Measurements from ENCODE around the gene TRIM63.
A peak's percentile ranks its signal among the peaks of the same experiment; 100 is the strongest.
"Not testable (repeated sequence)": the region's sequence is repeated elsewhere in the genome, so short reads cannot be mapped to it uniquely, and the experiment has no call there.

TRIM63 gene

DNA sequence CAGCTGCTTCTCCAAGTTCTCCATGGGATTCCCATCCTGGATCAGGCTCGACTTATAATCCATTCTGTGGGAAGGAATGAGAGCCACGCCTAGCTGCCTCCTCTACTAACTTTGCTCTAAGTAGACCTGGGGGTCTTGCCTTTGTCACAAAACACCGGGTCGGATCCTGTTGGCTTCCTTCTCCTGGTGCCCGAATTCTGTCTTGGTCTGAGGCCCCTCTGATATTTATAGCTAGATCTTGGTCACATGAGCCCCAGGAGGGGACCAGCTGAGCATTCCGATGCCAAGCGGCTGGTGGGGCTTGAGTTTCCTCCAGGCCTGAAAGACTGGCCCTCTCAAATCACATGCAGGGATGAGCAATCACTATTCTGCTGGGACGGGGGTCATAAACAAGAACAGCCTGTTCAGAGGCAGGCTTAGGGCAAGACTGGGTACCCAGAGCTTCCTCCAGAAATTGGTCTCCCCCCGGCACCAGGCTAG lies at the start of gene TRIM63:
Gene TRIM63 (minus strand): TSS at position 199 of the 480 bp plus-strand sequence. CDS start 136 bp downstream, at position 63.
- DNase-seq = no peak
- ATAC-seq = no peak
- Mint-ChIP-seq H3K9me3 (no peaks in the 10 kb centered on the region), H3K4me3 (no peak within 1 kb of the TSS), H3K27me3 (peaks cover 33% of the 10 kb centered on the region), H3K4me1 (no peaks in the 10 kb centered on the region), H3K27ac (peak within 1 kb of the TSS in 1 of 2 donors; percentile 34)

DNA sequence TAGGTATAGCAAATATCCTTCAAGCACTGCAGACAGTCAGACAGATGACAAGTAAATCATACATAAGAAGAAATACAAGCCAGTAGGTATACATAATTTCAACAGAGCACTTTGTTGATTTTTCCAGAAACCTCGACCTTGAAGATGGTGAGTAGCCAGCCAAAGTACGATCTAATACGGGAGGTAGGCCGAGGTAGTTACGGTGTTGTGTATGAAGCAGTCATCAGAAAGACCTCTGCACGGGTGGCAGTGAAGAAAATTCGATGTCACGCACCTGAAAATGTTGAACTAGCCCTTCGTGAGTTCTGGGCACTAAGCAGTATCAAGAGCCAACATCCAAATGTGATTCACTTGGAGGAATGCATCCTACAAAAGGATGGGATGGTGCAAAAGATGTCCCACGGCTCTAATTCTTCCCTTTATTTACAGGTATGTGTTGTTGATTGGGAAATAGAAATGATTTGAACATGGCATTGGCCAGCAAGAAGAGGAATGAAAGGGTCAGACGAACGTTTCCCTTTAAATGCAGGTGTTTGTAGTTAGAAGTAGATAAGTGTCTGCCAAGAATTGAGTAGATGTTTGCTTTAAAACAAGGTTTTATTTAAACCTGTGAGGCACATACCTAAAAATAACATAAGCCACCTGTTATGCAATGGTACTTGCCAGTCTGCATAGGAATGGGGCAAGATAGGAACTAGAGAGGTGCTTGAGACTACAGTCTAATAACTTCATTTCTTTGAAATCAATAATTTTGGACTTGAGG lies 46.9 kb upstream of the TRIM63 start:
- H3K4me3 Mint-ChIP-seq = no peak overlapping the region
- no peak for ATAC-seq
- H3K27ac Mint-ChIP-seq = peak overlapping the region in 1 of 2 donors; percentile 6
- DNase-seq = no peak
- no peaks in the 10 kb centered on the region for H3K27me3 Mint-ChIP-seq
- no peaks in the 10 kb centered on the region for H3K9me3 Mint-ChIP-seq
- H3K4me1 Mint-ChIP-seq = peaks cover 32% of the 10 kb centered on the region

DNA sequence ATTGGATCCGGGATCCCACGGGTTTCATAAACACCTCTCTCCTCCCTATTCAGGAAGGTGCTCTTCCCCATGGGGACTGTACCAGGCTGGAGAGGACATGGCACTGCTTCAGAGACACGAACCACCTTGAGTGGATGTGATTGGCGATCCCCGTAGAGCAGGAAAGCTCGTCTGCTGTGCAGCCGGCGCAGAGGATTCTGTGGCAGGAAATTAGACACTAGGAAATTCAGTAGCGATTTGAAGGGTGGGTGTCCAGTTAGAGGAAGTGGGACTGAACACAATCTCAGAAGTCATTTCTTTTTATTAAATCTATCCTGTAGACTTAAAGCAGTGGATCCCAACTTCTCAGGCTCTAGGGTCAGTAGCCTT lies 45.0 kb upstream of the TRIM63 start:
- Mint-ChIP-seq H3K27me3 (no peaks in the 10 kb centered on the region), H3K4me1 (peaks cover 23% of the 10 kb centered on the region), H3K4me3 (peak overlapping the region; percentile 96 to 98), H3K27ac (peak overlapping the region; percentile 94 to 96), H3K9me3 (no peaks in the 10 kb centered on the region)
- DNase-seq (no peak), ATAC-seq (no peak)

DNA sequence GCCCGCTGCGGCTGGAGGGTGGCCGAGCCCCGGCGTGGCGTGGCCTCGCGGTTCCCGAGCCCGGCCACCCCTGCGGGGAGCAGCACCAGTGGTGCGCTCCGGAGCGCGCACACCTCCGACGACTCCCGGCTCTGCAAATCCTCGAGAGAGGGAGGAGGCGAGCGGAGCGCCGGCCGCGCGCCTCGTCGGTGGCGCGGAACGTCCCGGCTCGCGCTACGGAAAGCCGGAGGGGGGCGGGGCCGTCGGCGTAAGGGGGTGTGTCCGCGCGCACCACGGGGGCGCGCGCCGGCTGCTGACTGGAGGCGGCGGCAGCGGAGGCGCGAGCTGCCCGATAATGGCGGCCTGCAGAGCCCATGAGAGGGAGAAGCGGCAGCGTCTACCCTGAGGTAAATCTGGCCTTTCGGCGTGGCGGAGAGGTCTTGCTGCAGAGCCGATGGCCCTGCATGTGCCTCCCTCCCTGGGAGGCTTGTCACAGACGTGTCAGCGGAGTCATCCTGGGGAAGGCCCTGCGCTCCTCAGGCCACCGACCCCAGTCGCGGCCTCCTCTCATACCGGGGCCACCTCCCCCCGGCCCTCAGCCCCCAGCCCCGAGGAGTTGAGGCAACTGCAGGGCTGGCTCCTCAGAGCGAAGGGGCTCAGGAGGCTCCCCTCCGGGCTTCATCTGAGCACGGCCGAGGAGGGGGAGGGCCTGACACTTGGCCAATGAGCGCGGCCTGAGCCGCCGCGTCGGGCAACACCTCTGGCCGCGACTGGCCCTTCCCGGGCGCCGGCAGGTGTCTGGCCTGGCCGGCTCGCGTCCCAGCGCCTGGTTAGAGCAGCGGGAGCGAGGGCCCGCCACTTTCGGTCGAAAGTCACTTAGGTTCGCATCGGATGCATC lies 44.3 kb upstream of the TRIM63 start, which contains the start of gene PDIK1L:
Gene PDIK1L (plus strand): TSS at position 295 of the 877 bp plus-strand sequence. CDS start 2,485 bp downstream, outside the sequence.
- peak within 1 kb of the TSS; percentile 94 to 96 for H3K27ac Mint-ChIP-seq
- H3K4me1 Mint-ChIP-seq = peaks cover 23% of the 10 kb centered on the region
- ATAC-seq (peak; percentile 90), DNase-seq (peak; percentile 94 to 95)
- peak within 1 kb of the TSS; percentile 96 to 98 for H3K4me3 Mint-ChIP-seq
- H3K9me3 Mint-ChIP-seq = no peaks in the 10 kb centered on the region
- H3K27me3 Mint-ChIP-seq = no peaks in the 10 kb centered on the region

DNA sequence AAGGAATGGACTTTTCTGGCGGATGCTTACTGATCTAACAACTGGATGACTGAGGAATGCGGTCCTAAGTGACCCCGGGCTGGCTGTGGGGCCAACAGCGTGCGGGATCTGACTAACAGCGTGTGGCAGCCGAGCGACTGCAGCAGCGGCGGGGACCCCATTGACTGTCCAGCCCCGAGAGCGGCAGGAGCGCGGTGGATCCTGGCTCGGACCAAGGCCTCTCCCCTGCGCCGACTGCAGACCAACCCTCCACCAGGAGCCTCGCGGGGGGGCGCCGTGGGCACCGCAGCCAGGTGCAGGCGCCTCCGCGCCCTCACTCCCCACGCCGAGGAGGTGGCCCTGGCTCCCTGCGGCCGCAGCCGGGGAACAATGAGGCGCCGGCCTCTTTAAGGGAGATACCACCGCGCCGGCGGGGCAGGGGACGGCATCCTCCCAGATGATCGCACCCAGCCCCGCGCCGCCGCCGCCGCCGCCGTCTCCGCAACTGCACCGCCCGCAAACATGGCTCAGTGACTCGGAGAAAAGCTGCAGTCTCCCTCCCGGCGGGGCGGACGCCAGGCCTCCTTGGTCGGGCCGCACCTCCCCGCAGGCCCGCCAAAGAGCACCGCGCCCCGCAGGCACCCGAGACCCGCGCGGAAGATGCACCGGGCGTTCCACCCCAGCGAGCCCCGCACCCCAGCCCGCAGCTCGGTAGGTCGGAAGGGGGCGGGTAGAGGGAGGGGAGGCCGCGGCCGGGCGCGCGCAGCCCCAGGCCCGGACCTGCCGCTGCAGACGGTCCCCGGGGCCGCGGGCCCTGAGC lies 43.5 kb upstream of the TRIM63 start:
- DNase-seq (peak; percentile 82 to 83), ATAC-seq (peak; percentile 79)
- peak overlapping the region; percentile 85 to 91 for H3K27ac Mint-ChIP-seq
- no peaks in the 10 kb centered on the region for H3K27me3 Mint-ChIP-seq
- peaks cover 23% of the 10 kb centered on the region for H3K4me1 Mint-ChIP-seq
- H3K9me3 Mint-ChIP-seq = no peaks in the 10 kb centered on the region
- H3K4me3 Mint-ChIP-seq = peak overlapping the region; percentile 92 to 96

DNA sequence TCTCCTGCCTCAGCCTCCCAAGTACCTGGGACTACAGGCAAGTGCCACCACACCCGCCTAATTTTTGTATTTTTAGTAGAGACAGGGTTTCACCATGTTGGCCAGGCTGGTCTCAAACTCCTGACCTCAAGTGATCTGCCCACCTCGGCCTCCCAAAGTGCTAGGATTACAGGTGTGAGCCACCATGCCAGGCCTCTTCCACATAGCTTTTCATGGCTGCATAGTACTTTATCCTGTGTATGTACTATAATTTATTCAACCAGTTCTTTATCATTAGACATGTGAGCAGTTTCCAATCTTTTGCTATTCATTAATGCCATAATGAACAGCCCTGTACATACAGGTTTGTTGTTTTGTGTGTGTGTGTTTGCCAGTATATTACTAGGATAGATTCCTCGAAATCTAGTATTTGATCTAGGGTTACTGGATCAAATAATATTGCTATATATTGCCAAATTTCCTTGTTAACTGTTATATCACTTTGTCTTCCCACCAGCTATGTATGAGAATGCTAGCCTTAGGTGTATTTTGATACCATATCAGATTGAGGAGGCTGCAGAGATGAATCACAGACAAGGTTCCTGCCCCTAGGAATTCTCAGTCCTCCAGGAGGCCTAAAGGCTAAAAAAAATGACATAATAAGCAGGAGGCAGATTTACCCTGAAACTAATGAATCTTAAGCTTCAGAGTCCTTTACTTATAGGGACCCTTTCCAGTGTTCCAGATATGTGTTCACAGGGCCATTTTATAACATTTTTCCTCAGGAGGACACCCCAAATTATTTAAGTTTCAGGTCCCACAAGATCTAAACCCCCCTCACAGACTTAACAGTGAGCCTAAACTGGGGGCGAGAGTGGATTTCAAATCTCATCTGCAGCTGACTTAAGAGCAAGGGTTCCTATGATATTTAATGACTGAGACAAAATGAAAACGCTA lies 42.1 kb upstream of the TRIM63 start:
- H3K9me3 Mint-ChIP-seq = no peaks in the 10 kb centered on the region
- H3K4me3 Mint-ChIP-seq = peak overlapping the region; percentile 92 to 96
- peak overlapping the region in 1 of 2 donors; percentile 50 for H3K27ac Mint-ChIP-seq

DNA sequence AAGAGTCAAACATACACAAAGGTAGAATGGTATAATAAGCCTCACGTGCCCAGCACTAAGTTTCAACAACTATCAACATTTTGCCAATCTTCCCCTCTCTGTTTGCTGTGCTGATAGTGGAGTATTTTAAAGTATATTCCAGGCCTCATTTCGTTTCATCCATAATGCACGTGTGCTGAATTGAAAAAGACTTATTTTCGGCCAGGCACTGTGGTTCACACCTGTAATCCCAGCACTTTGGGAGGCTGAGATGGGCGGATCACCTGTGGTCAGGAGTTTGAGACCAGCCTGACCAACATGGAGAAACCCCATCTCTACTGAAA lies 37.8 kb upstream of the TRIM63 start:
- H3K4me1 Mint-ChIP-seq, H3K4me3 Mint-ChIP-seq, H3K27ac Mint-ChIP-seq, ATAC-seq, H3K9me3 Mint-ChIP-seq, DNase-seq, H3K27me3 Mint-ChIP-seq: not testable (repeated sequence)

More for the DNA sequence above, 42.1 kb upstream of the TRIM63 start:
- no peak for ATAC-seq
- DNase-seq = no peak
- Mint-ChIP-seq H3K27me3 (no peaks in the 10 kb centered on the region), H3K4me1 (peaks cover 27% of the 10 kb centered on the region)

DNA sequence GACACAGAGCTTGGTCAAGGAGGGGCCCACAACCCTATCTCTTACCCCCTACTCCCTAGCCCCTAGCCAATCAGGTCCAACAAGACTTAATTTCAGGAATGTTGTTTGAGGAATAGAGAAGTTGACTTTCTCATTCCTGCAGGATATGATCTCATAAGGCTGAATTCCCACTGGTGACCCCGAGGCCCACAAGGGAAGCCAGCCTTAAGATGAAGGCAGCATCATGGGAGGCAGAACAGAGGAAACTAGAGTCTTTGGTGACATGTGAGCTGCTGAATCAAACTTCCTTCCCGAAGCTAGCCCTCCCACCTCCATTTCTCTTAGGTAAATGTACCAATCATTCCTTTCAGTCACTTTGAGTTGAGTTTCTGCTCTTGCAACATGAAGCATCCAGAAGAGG lies 35.1 kb upstream of the TRIM63 start:
- DNase-seq (no peak), ATAC-seq (no peak)
- H3K4me3 Mint-ChIP-seq = no peak overlapping the region
- no peaks in the 10 kb centered on the region for H3K9me3 Mint-ChIP-seq
- no peak overlapping the region for H3K27ac Mint-ChIP-seq
- peaks cover 5% of the 10 kb centered on the region for H3K4me1 Mint-ChIP-seq
- no peaks in the 10 kb centered on the region for H3K27me3 Mint-ChIP-seq

DNA sequence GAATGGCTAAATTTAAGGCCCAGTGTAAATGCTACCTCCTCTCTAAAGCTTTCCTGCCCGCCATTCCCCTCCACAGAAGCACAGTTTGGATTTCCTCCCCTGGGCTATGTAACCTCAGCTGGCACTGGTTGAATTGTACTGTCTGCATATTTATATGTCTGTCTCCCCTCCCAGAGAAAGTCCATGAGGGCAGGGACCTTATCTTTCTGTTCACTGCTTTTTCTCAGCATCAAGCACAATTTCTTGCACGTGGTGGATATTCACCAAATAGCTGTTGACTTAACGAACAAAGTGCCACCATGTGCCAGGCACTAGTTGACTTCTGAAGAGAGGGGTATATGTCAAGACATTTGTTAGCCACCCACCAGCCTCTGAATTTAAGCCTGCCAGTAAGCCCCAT lies 34.7 kb upstream of the TRIM63 start:
- Mint-ChIP-seq H3K27me3 (no peaks in the 10 kb centered on the region), H3K4me3 (no peak overlapping the region), H3K4me1 (peaks cover 5% of the 10 kb centered on the region), H3K9me3 (no peaks in the 10 kb centered on the region), H3K27ac (no peak overlapping the region)
- ATAC-seq (no peak), DNase-seq (no peak)

DNA sequence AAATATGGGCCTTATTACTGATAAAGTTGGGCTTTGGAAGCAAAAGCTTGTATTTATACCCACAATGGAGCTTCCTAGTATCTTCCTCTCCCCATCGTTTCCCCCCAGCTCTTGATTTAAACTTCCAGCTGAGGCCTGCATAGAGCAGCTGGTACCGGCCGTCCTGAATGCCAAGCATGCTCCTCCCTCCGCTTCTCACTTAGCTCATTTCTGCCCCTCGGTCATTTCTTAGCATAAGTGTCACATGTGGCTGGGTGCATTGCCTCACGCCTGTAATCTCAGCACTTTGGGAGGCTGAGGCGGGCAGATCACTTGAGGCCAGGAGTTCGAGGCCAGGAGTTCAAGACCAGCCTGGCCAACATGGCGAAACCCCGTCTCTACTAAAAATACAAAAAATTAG lies 32.8 kb upstream of the TRIM63 start:
- H3K27me3 Mint-ChIP-seq, H3K9me3 Mint-ChIP-seq, H3K4me3 Mint-ChIP-seq, H3K27ac Mint-ChIP-seq, DNase-seq, ATAC-seq, H3K4me1 Mint-ChIP-seq: not testable (repeated sequence)

DNA sequence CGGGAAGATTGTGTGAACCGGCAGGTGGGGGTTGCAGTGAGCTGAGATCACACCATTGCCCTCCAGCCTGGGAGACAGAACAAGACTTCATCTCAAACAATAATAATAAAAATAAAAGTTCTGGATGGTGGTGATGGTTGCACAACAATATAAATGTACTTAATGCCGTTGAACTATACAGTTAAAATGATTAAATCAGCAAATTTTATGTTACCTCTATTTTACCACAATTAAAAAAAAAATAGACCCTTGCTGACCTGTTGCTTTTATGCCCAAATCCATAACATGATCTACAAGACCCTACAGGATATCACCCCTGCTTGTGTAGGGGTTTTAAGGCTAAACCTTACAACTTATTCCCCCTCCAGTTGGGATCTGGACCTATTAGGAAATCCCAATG lies 32.4 kb upstream of the TRIM63 start:
- H3K4me1 Mint-ChIP-seq = no peaks in the 10 kb centered on the region
- H3K9me3 Mint-ChIP-seq = no peaks in the 10 kb centered on the region
- DNase-seq (no peak), ATAC-seq (no peak)
- no peak overlapping the region for H3K4me3 Mint-ChIP-seq
- no peaks in the 10 kb centered on the region for H3K27me3 Mint-ChIP-seq
- no peak overlapping the region for H3K27ac Mint-ChIP-seq

DNA sequence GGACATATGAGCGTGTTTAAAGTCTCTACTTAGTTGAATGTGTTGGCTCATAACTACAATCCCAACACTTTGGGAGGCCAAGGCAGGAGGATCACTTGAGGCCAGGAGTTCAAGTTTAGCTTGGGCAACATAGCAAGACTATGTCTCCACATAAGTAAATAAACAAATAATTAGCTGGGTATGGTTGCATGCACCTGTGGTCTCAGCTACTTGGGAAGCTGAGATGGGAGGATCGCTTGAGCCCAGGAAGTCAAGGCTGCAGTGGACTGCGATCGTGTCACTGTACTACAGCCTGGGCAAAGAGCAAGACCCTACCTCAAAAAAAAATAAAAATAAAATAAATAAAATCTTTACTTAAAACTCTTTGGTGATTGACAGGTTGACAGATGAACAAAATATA lies 31.2 kb upstream of the TRIM63 start:
- no peak for ATAC-seq
- no peak for DNase-seq
- Mint-ChIP-seq H3K27ac (no peak overlapping the region), H3K4me1 (no peaks in the 10 kb centered on the region), H3K27me3 (peaks cover 9% of the 10 kb centered on the region), H3K4me3 (no peak overlapping the region), H3K9me3 (no peaks in the 10 kb centered on the region)

DNA sequence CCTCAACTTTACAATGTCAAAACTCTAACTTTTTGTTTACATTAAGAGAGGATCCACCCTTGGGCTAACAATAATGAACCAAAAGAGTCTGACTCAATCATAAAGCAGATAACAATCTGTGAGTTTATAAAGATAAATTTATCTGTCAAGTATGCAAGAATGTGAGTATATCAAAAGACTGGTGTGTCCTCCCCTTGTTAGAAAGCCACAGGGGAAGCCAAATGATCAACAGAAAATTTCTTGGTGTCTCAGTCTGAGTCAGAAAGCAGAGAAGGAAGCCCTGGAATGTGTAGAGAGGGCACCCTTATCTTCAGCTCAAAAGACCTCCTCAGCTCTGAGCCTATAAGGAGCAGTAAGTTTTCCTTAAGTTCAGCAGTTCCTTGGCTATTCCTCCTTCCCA lies 30.3 kb upstream of the TRIM63 start:
- H3K4me3 Mint-ChIP-seq = no peak overlapping the region
- no peak for DNase-seq
- H3K4me1 Mint-ChIP-seq = no peaks in the 10 kb centered on the region
- H3K27me3 Mint-ChIP-seq = peaks cover 17% of the 10 kb centered on the region
- H3K9me3 Mint-ChIP-seq = no peaks in the 10 kb centered on the region
- no peak for ATAC-seq
- no peak overlapping the region for H3K27ac Mint-ChIP-seq

DNA sequence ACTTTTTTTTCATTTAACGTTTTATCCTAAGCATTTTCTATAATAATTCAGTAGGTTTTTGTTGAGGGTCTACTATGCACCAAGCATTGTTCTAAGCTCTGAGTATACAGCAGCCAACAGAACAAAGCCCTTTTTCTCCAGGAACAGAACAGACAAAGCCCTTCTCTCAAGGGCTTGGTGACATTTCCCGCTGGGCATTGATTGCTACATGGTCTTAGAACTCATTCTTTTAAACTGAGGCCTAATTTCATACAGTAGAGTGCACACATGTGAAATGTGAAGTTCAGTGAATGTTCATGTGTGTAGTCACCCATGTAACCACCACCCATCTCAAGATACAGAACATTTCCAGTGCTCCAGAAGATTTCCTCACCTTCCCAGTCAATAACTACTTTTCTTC lies 29.0 kb upstream of the TRIM63 start:
- Mint-ChIP-seq H3K4me1 (no peaks in the 10 kb centered on the region), H3K4me3 (no peak overlapping the region), H3K9me3 (no peaks in the 10 kb centered on the region), H3K27me3 (peaks cover 29% of the 10 kb centered on the region), H3K27ac (no peak overlapping the region)
- no peak for DNase-seq
- ATAC-seq = no peak
